Progenitor cell of endocrine pancreas (in vitro differentiated cells): ENCODE measurements around the gene ATP2A1. TPM values are rescaled to one million over a fixed set of nuclear protein-coding genes. Genes with fewer than 3 reads are reported as not detected.
"Not testable (repeated sequence)": the region's sequence is repeated elsewhere in the genome, so short reads cannot be mapped to it uniquely, and the experiment has no call there.

Experiments
- DNase-seq: peaks from one replicate; pipeline ENCODE4 v3.0.0; 2021; ENCODE audit warnings: low spot score; ENCODE audit not compliant: unreplicated experiment
- H3K27ac Mint-ChIP-seq: 2 replicates; pipeline ENCODE4 v1.8.0; 2021; ENCODE audit warnings: mild to moderate bottlenecking, moderate library complexity, mixed read lengths
- H3K27me3 Mint-ChIP-seq: 2 replicates; pipeline ENCODE4 v1.8.0; 2021; ENCODE audit warnings: mixed read lengths
- H3K36me3 Mint-ChIP-seq: 2 replicates; pipeline ENCODE4 v1.8.0; 2022; ENCODE audit warnings: mixed read lengths; ENCODE audit not compliant: insufficient read depth
- H3K4me1 Mint-ChIP-seq: 2 replicates; pipeline ENCODE4 v1.8.0; 2021; ENCODE audit warnings: low read depth, mixed read lengths
- H3K4me3 Mint-ChIP-seq: 2 replicates; pipeline ENCODE4 v1.8.0; 2021; ENCODE audit warnings: low read depth, mild to moderate bottlenecking, moderate library complexity, mixed read lengths
- H3K9me3 Mint-ChIP-seq: 2 replicates; pipeline ENCODE4 v1.8.0; 2021; ENCODE audit warnings: low read depth, mixed read lengths
- total RNA-seq: library from RNA; stranded (reverse); gene quantifications from 2 replicates; pipeline ENCODE4 v1.2.1, GENCODE V29; 2021
- TF ChIP-seq, protein P1 (sequence below): fragments of 200-600 bp; sonication (generic); IDR thresholded peaks from one replicate; pipeline ENCODE4 v1.5.0; 2021; ENCODE audit warnings: antibody characterized with exemption, mild to moderate bottlenecking; ENCODE audit not compliant: unreplicated experiment

Gene ATP2A1
- total RNA-seq, 1 donor from 2014 or later: 3.0 TPM

DNA sequence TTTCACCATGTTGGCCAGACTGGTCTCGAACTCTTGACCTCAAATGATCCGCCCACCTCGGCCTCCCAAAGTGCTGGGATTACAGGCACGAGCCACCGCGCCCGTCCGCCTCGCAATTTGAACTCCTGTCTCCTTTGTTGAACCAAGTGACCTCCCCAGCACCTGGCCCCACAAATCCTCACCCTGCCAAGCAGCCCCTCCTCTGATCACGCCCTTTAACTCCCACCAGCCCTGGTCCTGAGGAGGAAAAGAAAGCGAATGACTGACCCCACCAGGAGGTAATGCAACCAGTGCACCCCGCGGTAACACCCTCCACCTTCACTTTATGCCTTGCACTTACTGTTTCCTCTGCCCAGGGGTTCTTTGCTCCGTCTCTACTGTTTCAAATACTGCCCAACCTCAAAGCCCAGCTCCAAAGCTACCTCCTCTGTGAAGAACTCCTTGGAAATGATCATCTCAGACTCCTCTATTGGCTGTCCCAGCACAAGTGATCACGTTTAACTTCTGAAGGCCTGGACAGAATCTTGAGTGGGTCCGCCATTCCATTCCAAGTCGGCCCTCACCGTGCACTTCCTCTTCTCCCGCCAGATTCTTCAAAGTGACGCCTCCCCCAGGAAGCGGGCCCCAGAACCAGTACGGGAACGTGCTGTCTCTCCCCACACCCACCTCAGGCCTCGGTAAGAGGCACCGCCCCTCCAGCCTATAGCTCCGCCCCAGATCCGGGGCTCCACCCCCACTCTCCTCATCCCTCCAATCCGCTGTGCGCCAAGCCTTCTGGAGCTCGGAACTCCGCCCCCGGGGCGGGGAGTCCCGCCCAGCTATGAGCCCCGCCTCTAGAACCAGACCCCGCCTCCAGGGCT lies 57.9 kb downstream of the ATP2A1 start:
- Mint-ChIP-seq H3K4me1 (peaks cover 2% of the 10 kb centered on the region), H3K27me3 (peaks cover 16% of the 10 kb centered on the region), H3K9me3 (no peaks in the 10 kb centered on the region), H3K36me3 (no peaks in the 10 kb centered on the region), H3K27ac (no peak overlapping the region), H3K4me3 (no peak overlapping the region)
- TF ChIP-seq, protein P1, sequence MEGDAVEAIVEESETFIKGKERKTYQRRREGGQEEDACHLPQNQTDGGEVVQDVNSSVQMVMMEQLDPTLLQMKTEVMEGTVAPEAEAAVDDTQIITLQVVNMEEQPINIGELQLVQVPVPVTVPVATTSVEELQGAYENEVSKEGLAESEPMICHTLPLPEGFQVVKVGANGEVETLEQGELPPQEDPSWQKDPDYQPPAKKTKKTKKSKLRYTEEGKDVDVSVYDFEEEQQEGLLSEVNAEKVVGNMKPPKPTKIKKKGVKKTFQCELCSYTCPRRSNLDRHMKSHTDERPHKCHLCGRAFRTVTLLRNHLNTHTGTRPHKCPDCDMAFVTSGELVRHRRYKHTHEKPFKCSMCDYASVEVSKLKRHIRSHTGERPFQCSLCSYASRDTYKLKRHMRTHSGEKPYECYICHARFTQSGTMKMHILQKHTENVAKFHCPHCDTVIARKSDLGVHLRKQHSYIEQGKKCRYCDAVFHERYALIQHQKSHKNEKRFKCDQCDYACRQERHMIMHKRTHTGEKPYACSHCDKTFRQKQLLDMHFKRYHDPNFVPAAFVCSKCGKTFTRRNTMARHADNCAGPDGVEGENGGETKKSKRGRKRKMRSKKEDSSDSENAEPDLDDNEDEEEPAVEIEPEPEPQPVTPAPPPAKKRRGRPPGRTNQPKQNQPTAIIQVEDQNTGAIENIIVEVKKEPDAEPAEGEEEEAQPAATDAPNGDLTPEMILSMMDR: no peak
- DNase-seq: no peak

DNA sequence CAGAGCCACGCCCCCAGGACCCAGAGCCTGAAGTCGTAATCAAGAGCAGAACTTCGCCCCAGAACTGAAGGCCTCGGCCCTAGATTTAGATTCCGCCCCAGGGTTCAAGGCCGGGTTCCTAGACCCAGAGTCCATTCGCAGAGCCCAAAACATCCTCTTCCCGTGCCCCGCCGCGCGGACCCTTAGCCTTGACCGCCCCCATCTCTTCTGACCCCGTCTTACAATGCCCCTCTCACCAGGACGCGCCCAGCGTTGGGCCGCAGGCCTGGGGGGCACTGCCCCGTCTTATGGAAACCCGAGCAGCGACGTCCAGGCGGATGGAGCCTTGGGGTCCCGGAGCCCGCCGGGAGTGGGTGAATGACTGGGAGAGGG lies 58.5 kb downstream of the ATP2A1 start:
- TF ChIP-seq, protein P1: no peak
- Mint-ChIP-seq H3K36me3 (no peaks in the 10 kb centered on the region), H3K4me1 (peaks cover 2% of the 10 kb centered on the region), H3K9me3 (no peaks in the 10 kb centered on the region), H3K27ac (no peak overlapping the region), H3K4me3 (no peak overlapping the region), H3K27me3 (peaks cover 16% of the 10 kb centered on the region)
- no peak for DNase-seq

DNA sequence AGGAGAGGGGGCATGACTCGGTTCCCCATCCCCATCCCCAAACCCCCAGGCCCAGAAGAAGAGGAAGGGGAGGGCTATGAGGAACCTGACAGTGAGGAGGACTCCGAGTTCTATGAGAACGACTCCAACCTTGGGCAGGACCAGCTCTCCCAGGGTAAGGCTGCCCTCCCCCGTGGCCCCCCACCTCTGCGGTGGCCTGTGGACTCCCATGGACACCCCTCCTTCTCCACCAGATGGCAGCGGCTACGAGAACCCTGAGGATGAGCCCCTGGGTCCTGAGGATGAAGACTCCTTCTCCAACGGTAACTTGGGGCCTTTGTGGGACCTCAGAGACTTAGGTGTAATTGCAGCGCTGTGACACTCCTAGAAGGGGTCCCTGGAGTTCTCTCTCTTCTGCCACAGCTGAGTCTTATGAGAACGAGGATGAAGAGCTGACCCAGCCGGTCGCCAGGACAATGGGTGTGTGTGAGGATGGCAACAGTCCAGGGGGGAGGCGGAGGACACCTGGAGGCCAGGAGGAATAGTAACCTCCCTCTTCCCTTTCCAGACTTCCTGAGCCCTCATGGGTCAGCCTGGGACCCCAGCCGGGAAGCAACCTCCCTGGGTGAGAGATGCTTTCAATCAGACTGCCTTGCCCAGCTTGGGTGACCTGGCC lies 59.1 kb downstream of the ATP2A1 start:
- H3K4me1 Mint-ChIP-seq: peaks cover 2% of the 10 kb centered on the region
- no peak overlapping the region for H3K27ac Mint-ChIP-seq
- no peak for DNase-seq
- no peaks in the 10 kb centered on the region for H3K9me3 Mint-ChIP-seq
- TF ChIP-seq, protein P1: no peak
- H3K36me3 Mint-ChIP-seq: no peaks in the 10 kb centered on the region
- H3K4me3 Mint-ChIP-seq: no peak overlapping the region
- H3K27me3 Mint-ChIP-seq: peaks cover 16% of the 10 kb centered on the region

- H3K4me3 Mint-ChIP-seq: no peak overlapping the region
- H3K27me3 Mint-ChIP-seq: peaks cover 16% of the 10 kb centered on the region
- H3K9me3 Mint-ChIP-seq: no peaks in the 10 kb centered on the region
- TF ChIP-seq, protein P1: no peak
- H3K36me3 Mint-ChIP-seq: no peaks in the 10 kb centered on the region
- H3K27ac Mint-ChIP-seq: no peak overlapping the region
- DNase-seq: no peak
- peaks cover 2% of the 10 kb centered on the region for H3K4me1 Mint-ChIP-seq
These were observed 60.4 kb downstream of the ATP2A1 start for GRCh38 chr16:28938721-28939120.

DNA sequence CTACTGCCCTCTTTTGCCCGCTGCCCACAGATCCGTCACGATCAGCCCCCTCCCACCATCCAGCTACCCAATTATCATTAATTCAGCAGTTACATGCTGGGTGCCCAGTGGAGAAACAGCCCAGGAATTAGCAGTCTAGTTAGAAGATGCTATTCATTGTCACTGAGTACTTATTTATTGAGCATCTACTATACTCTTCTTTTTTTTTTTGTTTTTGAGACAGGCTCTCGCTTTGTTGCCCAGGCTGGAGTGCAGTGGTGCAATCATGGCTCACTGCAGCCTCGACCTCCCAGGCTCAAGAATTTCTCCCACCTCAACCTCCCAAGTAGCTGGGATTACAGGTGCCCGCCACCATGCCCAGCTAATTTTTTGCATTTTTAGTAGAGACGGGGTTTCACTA lies 61.5 kb downstream of the ATP2A1 start:
- not testable (repeated sequence) for H3K27ac Mint-ChIP-seq, H3K9me3 Mint-ChIP-seq, DNase-seq, H3K36me3 Mint-ChIP-seq, H3K4me3 Mint-ChIP-seq, H3K4me1 Mint-ChIP-seq
- H3K27me3 Mint-ChIP-seq: peaks cover 13% of the 10 kb centered on the region

DNA sequence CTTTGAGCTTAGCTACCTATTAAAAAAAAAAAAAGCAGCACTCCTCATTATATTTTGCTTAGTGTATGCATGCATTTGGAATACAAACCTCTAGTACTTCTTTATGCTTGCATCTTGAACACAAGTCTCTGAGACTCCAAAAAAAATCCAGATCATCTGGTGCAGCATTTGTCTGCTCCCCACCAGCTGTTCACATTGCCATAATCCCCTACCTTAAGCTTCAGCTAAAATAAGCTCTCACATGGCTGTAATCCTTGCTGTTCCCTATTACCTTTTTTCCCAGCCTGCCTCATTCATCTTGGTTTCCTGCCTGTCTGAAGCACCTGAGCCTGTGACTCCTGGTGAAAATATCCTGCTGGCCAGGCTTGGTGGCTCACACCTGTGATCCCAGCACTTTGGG lies 65.0 kb downstream of the ATP2A1 start:
- no peak for DNase-seq
- Mint-ChIP-seq H3K27me3 (peaks cover 15% of the 10 kb centered on the region), H3K27ac (no peak overlapping the region), H3K4me3 (no peak overlapping the region), H3K36me3 (no peaks in the 10 kb centered on the region), H3K4me1 (peaks cover 4% of the 10 kb centered on the region), H3K9me3 (no peaks in the 10 kb centered on the region)
- TF ChIP-seq, protein P1: no peak
